ENCODE data around the gene B3GALT4. TPM values are rescaled to one million over a fixed set of nuclear protein-coding genes. Genes with fewer than 3 reads are reported as not detected.
A peak's percentile ranks its signal among the peaks of the same experiment; 100 is the strongest.

B3GALT4 gene
- total and polyA plus RNA-seq, 2 donors, result 8.0 to 19.3 TPM

DNA sequence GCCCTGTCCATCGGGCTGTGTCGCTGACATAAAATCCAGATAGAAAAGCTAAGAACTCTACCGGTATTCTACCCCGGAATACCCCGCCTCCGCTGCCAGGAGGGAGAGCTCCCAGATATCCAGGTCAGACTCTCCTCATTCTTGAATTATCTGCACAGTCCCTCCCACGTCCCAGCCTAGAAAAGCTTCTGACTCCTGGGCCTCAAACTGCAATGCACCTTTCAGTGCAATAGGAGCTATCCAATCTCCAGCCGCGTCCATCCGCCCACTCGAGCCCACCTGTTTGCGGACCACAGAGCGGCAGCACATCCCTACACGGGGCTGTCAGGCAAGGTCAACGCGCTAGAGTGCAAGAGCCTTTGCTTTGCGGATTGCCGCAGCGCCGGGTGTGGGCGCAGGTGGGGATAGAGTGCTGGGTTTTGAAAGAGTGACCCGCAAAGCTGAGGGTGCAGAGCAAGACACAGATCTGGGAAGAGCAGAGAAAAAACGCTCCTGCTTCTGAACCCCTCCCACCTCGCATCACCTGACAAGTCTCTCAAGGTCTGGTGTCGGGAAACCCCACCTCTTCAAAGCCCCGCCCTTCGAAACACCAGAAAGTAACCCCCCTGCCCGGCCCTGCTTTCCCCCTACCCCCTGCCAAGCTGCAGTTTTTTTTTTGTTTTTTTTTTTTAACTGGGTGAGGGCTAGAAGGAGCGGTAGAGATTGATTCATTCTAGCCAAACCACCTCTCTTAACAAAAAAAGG lies 35.6 kb downstream of the B3GALT4 start:
- no peak for DNase-seq (ENCODE audit: extremely low spot score)
- Histone ChIP-seq H3K27ac (ENCODE audit: low read depth) (peak overlapping the region; percentile 98), H3K4me1 (ENCODE audit: insufficient read depth) (no peaks in the 10 kb centered on the region), H3K36me3 (ENCODE audit: insufficient read depth) (no peaks in the 10 kb centered on the region), H3K4me3 (ENCODE audit: low read depth, low read length) (peak overlapping the region; percentile 56)
- WGBS, result 9% methylated on average over 29 of the region's 29 CpGs

- peak overlapping the region; percentile 98 for H3K27ac ChIP-seq (ENCODE audit: low read depth)
- no peak for DNase-seq (ENCODE audit: extremely low spot score)
- H3K4me1 ChIP-seq (ENCODE audit: insufficient read depth), result no peaks in the 10 kb centered on the region
- under 1% methylated on average over 33 of the region's 33 CpGs for WGBS
- H3K36me3 ChIP-seq (ENCODE audit: insufficient read depth), result no peaks in the 10 kb centered on the region
- H3K4me3 ChIP-seq (ENCODE audit: low read depth, low read length), result peak overlapping the region; percentile 56
These were observed 36.3 kb downstream of the B3GALT4 start for GRCh38 chr6:33313105-33313708.

DNA sequence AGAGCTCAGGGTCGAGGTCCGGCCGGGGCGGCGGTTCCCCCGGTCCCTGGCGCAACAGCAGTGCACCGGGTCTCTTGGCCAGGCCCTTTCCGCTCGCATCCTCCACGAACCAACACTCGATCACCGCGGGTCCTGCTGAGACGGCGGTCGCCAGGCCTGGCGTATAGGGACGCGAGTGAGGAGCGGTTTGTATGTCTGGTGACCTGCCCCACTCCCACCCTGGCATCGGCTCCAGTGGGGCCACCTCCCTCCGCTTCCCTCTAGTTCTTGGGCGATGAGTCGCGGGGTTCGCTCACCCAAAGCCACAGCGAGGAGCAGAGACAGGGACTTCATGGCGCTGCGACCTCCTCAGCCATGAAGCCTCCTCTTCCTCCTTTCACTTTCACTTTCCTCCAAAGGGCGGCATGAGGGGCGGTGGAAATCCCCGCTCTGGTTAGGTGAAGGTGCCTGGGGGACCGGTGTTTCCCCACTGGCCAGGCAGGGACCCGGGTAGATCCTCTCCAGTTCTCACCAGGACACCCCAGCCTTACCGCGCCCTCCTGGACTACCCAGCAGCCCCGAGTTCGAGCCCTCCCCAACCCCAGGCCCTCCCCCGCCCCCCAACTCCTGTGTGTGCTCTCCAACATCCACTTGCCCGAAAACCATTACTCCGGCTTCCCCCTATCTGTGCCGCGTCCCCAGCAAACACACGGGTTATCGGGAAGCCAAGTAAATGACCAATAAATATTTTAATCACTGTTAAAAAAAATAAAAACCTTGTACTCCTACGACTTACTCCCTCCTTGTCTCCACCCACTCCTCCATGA lies 37.0 kb downstream of the B3GALT4 start, which contains the start of gene TAPBP:
TSS of gene TAPBP (minus strand) at position 370 of the 806 bp plus-strand sequence. CDS start at position 333, 37 bp downstream.
- Histone ChIP-seq H3K27ac (ENCODE audit: low read depth) (peak within 1 kb of the TSS; percentile 98), H3K4me1 (ENCODE audit: insufficient read depth) (no peaks in the 10 kb centered on the region), H3K36me3 (ENCODE audit: insufficient read depth) (no peaks in the 10 kb centered on the region), H3K4me3 (ENCODE audit: low read depth, low read length) (peak within 1 kb of the TSS; percentile 56)
- under 1% methylated on average over 47 of the region's 47 CpGs for WGBS
- no peak for DNase-seq (ENCODE audit: extremely low spot score)

DNA sequence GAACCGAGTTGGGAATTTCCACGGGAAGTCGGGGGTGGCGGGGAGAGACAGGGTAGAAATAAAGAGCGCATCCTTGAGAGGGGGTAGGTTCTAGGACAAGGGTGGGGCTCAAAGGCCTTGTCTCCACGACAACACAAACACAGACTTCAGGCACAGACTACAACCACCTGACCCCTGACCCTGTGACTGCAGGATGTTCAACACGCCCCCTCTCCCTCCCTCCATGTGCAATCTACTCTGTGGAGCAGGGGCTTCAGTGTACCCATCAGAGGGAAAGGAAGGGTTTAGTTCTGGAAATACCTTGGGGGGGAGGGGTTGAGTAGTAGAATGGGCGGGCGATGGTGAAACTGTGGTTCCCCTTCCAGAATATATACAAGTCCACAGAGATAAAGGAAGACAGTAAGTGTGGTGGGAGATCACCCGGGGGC lies 37.6 kb downstream of the B3GALT4 start:
- Histone ChIP-seq H3K4me1 (ENCODE audit: insufficient read depth) (no peaks in the 10 kb centered on the region), H3K4me3 (ENCODE audit: low read depth, low read length) (peak overlapping the region; percentile 56), H3K36me3 (ENCODE audit: insufficient read depth) (no peaks in the 10 kb centered on the region), H3K27ac (ENCODE audit: low read depth) (peak overlapping the region; percentile 98)
- peak; percentile 54 for DNase-seq (ENCODE audit: extremely low spot score)
- WGBS, result 2% methylated on average over 10 of the region's 10 CpGs

DNA sequence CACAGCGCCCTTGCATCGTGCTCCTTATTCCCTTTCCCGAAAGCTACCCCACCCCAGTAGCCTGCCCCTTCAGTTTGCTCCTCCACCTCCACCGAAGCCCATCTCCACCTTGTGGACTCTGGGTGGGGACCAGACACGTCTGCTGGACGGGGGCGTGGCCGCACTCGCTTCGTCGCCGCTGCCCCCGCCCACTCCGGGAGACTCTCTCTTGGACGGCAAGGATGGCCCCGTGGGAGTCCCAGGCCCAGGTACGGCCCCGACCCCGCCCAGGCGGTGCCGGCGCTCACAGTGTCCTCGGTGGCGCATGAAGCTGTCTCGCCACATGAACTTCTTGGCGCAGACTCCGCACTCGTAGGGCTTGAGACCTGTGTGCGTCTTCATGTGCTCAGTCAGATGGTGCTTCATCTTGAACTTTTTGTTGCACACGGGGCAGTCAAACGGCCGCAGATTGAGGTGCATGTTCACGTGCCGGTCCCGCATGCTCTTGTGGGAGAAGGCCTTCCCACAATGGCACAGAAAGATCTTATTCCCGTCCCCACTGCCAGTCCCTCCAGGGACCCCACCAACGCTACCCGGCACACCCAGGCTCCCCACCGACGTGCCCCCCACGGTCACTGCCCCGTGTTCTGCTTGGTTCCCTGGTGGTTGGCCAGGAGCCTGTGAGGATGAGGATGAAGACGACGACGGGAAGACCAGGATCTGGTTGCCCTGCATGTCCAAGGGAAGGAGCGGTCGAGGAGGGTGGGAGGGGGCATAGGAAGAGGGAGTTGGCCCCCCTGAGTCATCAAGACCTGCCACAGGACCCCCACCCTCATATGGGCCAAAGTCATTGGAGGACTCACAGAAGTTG lies 38.2 kb downstream of the B3GALT4 start:
- Histone ChIP-seq H3K4me1 (ENCODE audit: insufficient read depth) (no peaks in the 10 kb centered on the region), H3K4me3 (ENCODE audit: low read depth, low read length) (peak overlapping the region; percentile 56), H3K36me3 (ENCODE audit: insufficient read depth) (no peaks in the 10 kb centered on the region), H3K27ac (ENCODE audit: low read depth) (peak overlapping the region; percentile 98)
- no peak for DNase-seq (ENCODE audit: extremely low spot score)
- 37% methylated on average over 47 of the region's 47 CpGs for WGBS

DNA sequence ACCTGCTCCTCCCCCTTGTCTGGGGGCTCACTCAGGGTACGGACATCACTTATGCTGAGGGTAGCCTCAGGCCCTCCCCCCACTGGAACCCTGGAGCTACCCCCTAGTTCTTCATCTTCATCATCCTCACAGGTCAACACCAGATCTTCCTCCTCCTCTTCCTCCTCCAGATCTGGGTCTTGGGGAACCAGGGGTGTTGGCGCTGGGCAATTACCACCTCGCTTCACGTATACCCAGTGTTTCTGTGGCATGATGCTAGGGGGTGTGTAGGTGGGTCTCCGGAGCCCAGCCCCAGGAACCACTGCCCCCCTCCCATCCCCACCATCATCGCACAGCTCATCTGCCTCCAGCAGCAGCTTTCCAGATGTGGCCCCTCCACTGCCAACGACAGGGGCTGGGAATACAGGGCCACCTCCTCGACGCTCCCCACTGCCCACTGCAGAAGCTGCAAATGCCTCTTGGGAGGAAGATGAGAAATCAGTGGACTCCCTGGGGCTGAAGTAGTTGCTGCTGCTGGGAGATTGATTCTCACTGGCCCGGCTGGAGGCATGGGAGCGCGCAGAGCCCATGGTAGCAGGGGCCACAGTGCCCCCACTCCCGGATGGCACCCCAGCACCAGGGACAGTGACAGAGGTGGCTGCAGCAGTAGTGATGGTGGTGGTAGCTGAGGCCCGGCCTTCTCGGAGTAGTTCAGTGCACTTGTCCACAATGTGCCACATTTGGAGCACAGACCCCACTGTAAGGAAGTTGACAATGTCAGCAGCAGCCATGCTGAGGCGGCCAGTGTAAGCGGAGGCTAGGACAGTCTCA lies 39.1 kb downstream of the B3GALT4 start:
- Histone ChIP-seq H3K4me3 (ENCODE audit: low read depth, low read length) (no peak overlapping the region), H3K27ac (ENCODE audit: low read depth) (no peak overlapping the region), H3K36me3 (ENCODE audit: insufficient read depth) (no peaks in the 10 kb centered on the region), H3K4me1 (ENCODE audit: insufficient read depth) (no peaks in the 10 kb centered on the region)
- no peak for DNase-seq (ENCODE audit: extremely low spot score)
- WGBS, result 88% methylated on average over 17 of the region's 17 CpGs

GRCh38 chr6:33316603-33317418 lies 39.9 kb downstream of the B3GALT4 start:
- H3K27ac ChIP-seq (ENCODE audit: low read depth), result no peak overlapping the region
- 73% methylated on average over 19 of the region's 19 CpGs for WGBS

GRCh38 chr6:33317419-33317668 lies 40.4 kb downstream of the B3GALT4 start:
- Histone ChIP-seq H3K4me3 (ENCODE audit: low read depth, low read length) (peak overlapping the region; percentile 48), H3K4me1 (ENCODE audit: insufficient read depth) (no peaks in the 10 kb centered on the region), H3K36me3 (ENCODE audit: insufficient read depth) (no peaks in the 10 kb centered on the region), H3K27ac (ENCODE audit: low read depth) (no peak overlapping the region)
- under 1% methylated on average over 26 of the region's 27 CpGs for WGBS
- no peak for DNase-seq (ENCODE audit: extremely low spot score)

More at GRCh38 chr6:33316603-33317418, 39.9 kb downstream of the B3GALT4 start:
- Histone ChIP-seq H3K4me1 (ENCODE audit: insufficient read depth) (no peaks in the 10 kb centered on the region), H3K4me3 (ENCODE audit: low read depth, low read length) (peak overlapping the region; percentile 48), H3K36me3 (ENCODE audit: insufficient read depth) (no peaks in the 10 kb centered on the region)
- no peak for DNase-seq (ENCODE audit: extremely low spot score)

DNA sequence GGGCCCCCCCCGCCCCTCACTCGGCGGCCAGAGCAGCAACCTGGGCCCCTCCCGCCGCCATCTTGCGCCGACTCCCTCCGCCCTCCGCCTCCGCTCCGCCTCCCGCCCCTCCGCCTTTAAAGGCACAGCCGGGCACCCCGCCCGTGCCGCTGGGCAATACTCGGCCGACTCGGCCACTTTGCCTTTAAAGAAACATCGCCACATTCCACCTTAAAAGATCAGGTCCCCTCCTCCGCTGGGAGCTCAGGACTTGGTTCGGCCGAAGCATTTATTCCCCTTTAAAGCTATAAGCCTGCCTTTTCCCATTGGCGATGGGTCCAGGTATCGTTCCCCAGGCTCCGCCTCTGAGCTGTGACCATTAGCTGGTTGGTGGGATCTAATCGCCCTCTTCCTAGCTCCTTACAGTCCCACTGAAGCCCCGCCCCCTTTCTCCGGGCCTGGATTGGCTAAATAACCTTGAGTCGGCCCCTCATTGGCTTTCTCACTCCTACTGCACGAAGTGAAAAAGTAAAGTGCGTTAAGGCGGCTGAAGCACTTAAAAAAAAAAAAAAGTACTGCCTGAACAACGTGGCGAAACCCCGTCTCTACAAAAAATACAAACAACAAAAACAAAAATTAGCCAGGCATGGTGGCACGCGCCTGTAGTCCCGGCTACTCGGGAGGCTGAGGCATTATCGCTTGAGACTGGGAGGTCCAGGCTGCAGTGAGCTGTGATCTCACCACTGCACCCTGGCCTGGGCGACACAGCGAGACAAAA lies 40.9 kb downstream of the B3GALT4 start, which contains the start of gene ZBTB22:
TSS of gene ZBTB22 (minus strand) at position 76 of the 757 bp plus-strand sequence. CDS start 828 bp downstream, outside the sequence.
- Histone ChIP-seq H3K4me3 (ENCODE audit: low read depth, low read length) (peak within 1 kb of the TSS; percentile 48), H3K27ac (ENCODE audit: low read depth) (no peak within 1 kb of the TSS), H3K36me3 (ENCODE audit: insufficient read depth) (no peaks in the 10 kb centered on the region), H3K4me1 (ENCODE audit: insufficient read depth) (no peaks in the 10 kb centered on the region)
- WGBS, result under 1% methylated on average over 44 of the region's 44 CpGs
- DNase-seq (ENCODE audit: extremely low spot score), result peak; percentile 99

DNA sequence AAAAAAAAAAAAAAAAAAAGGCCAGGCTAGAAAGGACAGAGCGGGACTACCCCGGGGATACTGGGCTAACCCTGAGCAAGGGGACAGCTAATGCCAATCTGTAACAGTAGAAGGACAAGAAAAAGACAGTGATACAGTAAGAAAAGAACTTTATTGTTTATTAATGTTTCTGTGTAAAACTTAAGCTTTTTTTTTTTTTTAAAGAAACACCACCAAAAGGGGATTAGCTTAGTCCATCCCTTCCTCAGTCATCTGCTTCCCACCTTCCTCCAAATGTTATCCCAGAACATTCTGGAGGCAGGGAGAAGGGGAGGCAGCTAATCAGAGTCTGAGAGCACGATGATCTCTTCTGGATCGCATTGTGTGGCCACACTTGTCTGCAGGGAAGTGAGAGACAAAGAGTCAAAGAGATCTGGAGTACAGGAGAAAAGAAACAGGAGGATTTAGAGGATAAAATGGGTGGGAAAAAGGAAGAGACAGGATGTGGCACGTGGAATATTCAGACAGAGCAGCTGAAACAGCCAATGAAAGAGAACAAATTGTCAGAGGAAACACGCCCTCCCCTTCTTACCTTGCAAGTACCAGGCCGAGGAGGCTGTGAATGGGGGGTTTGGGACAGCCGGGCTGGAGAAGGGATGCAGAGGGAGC lies 41.6 kb downstream of the B3GALT4 start:
- Histone ChIP-seq H3K4me1 (ENCODE audit: insufficient read depth) (no peaks in the 10 kb centered on the region), H3K27ac (ENCODE audit: low read depth) (no peak overlapping the region), H3K4me3 (ENCODE audit: low read depth, low read length) (peak overlapping the region; percentile 48), H3K36me3 (ENCODE audit: insufficient read depth) (no peaks in the 10 kb centered on the region)
- WGBS, result 63% methylated on average over 8 of the region's 8 CpGs
- DNase-seq (ENCODE audit: extremely low spot score), result no peak

GRCh38 chr6:33319939-33320314 lies 43.0 kb downstream of the B3GALT4 start:
- WGBS, result 91% methylated on average over 3 of the region's 3 CpGs
- H3K27ac ChIP-seq (ENCODE audit: low read depth), result no peak overlapping the region
- H3K4me3 ChIP-seq (ENCODE audit: low read depth, low read length), result no peak overlapping the region
- no peak for DNase-seq (ENCODE audit: extremely low spot score)
- H3K36me3 ChIP-seq (ENCODE audit: insufficient read depth), result no peaks in the 10 kb centered on the region
- peaks cover 2% of the 10 kb centered on the region for H3K4me1 ChIP-seq (ENCODE audit: insufficient read depth)

Data from urinary bladder (tissue), 4 donors.